GM12873 (cell line): ENCODE measurements around the gene LRRC49.

ENCODE experiments used
- CTCF ChIP-seq: IDR thresholded peaks from 2 replicates; pipeline ENCODE4 v1.5.1; 2012; ENCODE audit warnings: low read depth, mild to moderate bottlenecking, moderate library complexity, low read length, control low read depth; ENCODE audit not compliant: insufficient read depth; ENCODE audit errors: missing control alignments

The LRRC49 gene

DNA sequence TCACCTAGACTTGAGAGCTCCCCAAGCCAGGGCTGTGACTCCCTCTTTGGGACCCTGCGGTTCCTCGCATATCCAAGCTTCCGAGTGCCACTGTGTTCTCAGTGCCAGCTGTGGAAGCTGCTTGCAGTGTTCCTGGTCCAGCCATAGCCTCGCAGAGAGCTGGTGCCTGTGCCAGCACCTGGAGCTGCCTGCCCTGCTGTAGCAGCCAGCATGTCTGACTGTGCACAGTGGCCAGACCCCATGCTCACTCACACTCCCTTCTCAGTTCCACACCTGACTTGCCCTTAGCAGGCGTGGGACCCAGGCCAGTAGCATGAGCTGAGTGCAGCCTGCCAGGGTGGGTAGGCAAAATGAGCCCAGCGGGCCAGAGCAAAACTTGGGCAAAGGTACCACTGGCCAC lies 25.3 kb downstream of the LRRC49 start:
- no peak for TF ChIP-seq CTCF

- no peak for TF ChIP-seq CTCF
Observed at GRCh38 chr15:70920981-70921696, 28.5 kb downstream of the LRRC49 start.

- no peak for TF ChIP-seq CTCF
Observed at GRCh38 chr15:70922119-70922518, 29.5 kb downstream of the LRRC49 start.

- no peak for TF ChIP-seq CTCF
Observed at GRCh38 chr15:70923311-70924080, 30.9 kb downstream of the LRRC49 start.

- no peak for TF ChIP-seq CTCF
Observed at GRCh38 chr15:70931821-70932220, 39.2 kb downstream of the LRRC49 start.

GRCh38 chr15:70932397-70932796 lies 39.8 kb downstream of the LRRC49 start:
- TF ChIP-seq CTCF = no peak

- no peak for TF ChIP-seq CTCF
Observed at GRCh38 chr15:70933411-70933810, 40.8 kb downstream of the LRRC49 start.
